Endometrium (tissue), 2 donors: ENCODE results near the gene PGP.

ENCODE experiments used
- FAIRE-seq: peaks from 2 replicates; lab custom pipeline; 2012; peaks lifted over from hg19 to GRCh38; lab: Jason Lieb, UNC
- donor health status: control.
- donor health status: control.

The PGP gene

DNA sequence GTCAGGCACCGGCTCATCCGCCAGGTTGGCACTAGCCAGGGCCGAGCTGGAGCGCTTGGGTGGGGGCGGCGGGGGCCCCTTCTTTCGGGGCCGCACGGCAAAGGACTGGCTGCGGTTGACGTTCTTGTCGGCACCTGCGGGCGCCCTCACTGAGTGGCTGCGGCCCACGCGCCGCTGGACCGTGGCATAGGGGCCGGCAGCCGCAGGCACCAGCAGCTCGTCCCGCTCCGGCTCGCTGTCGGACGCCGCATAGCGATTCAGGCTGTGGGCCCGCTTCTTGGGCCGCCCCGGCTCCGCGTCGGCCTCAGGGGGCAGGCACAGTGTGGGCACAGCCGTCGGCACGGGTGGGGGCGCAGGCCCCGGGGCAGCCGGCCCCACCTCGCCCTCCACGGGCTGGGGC is 34.2 kb downstream of the PGP start:
- FAIRE-seq: no peak

DNA sequence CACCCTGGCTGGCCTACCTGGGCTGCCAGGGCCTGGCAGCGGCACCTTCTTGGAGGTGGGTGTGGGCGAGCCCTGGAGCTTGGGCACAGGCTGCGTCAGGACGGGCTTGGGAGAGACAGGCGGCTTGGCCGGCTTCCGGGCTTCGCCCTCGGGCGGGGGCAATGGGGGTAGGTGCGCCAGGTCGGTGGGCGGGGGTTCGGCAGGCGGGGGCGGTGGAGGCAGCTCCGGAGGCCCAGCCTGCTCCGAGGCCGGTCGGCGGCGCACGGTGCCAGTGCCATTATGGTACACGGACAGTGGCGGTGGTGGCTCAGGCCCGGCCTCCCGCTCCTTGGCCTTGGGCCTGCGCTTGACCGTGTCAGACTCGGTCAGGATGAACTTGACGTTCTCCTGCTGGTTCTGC is 35.1 kb downstream of the PGP start:
- FAIRE-seq: no peak

DNA sequence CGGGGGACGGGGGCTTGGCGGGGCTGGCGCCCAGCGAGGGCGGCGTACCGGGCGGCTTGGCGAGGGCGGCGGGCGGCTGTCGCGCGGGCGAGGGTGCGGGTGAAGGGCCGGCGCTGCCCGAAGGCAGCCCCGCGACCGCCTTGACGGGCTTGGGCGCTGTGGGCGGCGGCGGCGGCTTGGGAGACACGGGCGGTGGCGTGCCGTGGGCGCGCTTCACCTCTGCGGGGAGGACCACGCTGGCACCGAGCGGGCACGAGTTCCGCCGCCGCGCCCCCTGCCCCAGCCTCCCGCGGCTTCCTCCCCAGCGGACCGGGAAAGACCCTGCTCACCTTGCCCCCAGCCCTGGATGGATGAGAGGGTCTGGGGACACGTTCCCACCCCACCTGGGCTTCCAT is 35.5 kb downstream of the PGP start:
- FAIRE-seq: no peak

DNA sequence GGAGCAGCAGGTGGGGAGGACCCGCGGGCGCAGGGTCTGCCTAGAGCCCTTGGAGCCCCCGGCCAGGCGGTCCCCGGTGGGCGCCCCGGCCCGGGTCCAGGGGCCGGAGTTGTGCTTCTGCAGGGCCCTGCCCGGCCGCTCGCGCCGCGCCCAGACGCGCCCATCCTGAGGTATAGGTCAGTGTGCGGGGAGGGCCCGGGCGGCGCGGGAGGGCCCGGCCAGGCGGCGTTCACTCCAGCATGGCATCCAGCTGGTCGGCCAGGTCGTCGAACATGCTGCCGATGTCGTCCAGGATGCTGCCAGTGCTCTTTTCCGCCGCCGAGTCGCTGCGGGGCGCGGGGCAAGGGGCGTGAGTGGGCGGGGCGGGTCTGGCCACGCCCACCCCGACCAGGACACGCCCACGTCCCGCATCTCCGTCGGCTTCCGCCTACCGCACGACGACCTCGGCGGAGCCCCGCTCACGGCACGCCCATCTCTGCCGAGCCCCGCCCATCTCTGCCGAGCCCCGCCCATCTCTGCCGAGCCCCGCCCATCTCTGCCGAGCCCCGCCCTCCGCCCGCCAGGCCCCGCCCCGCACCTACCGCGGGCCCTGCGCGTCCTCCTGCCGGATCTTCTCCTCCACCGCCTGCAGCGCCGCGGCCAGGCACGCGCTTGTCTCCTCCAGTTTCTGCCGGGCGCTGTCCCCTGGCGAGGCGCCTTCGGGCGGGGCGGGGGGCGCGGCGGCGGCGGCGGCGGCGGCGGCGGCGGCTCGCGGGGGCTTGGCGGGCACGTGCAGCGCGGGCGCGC is 36.1 kb downstream of the PGP start:
- no peak for FAIRE-seq

DNA sequence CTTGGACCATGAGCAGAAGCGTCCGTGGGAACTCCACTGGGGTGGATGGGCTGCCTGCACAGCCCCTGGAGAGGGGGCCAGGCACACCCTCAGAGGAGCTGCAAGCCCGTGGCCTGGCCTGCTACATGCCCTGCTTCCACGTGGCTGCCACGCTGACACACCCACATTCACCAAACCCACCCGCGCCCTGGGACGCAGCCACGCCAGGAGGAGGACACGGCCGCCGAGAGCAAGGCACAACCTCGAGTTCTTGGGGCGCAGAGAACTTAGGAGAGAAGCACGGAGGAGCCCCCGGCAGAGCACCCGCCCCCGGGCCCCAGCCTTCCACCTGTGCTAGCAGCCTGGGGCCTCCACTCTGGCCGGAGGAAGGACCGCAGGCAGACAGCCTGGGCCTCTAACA is 37.1 kb downstream of the PGP start:
- FAIRE-seq: no peak

DNA sequence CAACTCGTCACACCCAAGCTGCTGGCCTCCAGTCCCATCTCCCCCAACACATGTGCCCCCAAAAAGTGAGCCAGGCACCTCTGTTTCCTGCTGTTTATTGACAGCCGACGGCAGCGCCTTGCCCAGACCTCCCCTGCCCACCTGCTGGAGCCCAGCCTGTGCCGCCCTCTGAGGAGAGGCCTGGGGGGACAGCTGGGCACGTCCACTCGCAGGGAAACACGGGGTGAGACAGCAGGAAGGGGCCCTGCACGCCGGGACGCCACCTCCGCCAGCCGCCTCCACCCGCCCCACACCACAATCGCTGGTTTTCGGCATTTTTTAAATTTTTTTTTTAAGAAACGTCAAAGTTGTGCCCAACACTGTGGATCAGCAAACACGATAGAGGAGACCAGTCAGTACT is 37.5 kb downstream of the PGP start:
- FAIRE-seq: no peak

DNA sequence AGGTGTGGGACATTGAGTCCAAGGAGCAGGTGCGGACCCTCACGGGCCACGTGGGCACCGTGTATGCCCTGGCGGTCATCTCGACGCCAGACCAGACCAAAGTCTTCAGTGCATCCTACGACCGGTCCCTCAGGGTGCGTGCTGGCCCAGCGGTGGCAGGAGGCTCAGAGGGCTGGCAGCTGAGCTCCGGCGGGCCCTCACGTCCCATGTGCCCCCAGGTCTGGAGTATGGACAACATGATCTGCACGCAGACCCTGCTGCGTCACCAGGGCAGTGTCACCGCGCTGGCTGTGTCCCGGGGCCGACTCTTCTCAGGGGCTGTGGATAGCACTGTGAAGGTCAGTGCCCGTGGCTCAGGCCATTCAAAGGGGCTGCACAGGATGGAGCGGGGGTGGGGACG is 38.6 kb downstream of the PGP start:
- FAIRE-seq: no peak

DNA sequence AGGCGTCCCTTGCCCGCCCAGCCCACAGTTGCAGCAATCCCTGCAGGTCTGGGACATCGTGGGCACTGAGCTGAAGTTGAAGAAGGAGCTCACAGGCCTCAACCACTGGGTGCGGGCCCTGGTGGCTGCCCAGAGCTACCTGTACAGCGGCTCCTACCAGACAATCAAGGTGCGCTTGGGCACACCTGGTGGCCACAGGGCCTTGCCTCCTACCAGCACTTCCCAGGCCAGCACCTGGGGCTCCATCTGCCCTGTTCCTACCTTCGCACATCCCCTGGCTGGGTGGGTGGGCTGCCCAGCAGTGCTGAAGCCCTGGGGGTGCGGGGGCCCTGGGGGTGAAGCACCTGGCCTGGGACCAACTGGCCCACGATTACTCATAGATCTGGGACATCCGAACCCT is 39.2 kb downstream of the PGP start:
- FAIRE-seq: no peak

DNA sequence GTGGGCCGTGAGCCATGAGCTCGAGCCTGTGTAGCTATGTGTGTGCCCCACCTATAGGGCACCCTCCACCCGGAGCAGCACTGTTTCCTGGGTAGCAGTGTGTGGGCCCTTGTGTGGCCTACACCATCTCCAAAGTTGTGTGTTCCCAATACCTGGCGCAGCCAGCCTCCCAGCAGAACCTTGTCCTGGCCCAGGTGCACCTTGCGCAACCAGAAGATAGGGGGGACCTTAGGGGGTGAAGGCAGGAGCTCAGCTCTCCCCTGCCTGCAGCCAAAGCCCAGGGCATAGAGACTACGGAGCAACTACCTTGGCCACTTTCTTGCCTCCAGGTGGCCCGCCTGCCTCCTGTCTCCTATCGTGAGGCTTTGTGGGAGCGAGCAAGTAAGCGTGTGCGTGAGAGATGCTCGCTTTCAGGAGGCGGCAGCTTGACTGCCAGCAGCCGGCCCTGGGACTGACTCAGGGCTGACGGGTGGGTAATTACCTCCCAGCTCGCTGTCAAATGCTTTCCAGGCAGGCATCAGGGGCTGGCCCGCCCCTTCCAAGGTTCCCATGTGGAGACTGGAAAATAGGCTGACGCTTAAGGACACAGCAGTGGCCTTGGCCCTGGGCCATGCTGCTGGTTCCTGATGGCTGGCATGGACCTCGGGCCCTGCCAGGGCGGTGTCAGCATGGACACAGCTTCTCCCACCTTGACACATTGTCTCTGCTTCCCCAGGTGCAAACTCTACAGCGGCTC is 40.1 kb downstream of the PGP start:
- FAIRE-seq: no peak

DNA sequence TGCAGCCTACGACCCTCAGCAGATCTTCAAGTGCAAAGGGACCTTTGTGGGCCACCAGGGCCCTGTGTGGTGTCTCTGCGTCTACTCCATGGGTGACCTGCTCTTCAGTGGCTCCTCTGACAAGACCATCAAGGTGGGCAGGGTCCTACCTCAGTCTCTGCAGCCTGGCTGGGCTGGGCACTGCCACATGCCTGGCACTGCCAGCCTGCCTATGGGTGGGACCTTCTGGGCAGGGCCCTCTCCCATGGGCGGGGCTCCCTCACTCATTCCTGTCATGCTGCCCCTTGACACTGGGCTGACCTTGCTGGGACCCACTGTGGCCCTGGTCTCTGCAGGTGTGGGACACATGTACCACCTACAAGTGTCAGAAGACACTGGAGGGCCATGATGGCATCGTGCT is 40.7 kb downstream of the PGP start:
- FAIRE-seq: no peak

DNA sequence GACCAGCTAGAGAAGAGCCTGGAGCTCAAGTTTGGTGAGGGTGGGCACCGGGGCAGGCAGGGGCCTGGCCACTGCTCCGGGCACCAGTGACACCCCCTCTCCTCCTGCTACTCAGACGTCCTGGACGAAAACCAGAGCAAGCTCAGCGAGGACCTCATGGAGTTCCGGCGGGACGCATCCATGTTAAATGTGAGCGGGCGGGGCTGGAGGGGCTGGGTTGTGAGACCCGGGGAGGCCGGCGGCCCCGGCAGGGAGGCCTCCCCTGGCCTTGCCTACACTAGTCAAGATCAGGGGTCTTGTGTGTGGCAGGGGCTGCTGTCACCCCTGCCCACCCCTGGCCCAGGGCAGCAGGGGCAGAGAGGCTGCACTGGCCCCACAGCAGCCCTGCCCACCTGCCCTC is 41.3 kb downstream of the PGP start:
- no peak for FAIRE-seq

DNA sequence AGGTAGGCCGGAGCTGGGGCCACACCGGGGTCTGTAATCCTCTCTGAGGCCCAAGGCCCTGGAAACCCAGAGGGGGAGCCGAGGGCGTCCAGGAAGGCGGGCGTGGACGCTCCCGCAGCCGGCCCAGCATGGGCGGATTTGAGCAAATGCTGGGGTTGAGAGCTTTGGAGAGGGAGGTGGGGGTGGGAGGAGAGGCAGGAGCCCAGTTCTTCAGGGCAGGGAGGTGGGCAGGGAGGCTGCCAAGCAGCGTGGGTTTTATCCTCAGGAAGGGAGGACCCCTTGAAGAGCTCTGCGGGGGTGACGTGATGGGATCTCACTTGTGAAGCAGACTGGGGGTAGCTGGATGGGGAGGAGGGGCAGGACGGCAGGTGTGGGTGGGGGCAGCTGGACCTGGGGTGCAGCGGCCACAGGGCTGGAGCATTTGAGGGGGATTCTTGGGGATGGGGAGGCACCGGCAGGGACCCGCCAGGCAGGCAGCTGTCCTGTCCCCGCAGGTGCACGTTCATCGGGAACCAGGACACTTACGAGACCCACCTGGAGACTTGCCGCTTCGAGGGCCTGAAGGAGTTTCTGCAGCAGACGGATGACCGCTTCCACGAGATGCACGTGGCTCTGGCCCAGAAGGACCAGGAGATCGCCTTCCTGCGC is 41.8 kb downstream of the PGP start:
- FAIRE-seq: no peak

DNA sequence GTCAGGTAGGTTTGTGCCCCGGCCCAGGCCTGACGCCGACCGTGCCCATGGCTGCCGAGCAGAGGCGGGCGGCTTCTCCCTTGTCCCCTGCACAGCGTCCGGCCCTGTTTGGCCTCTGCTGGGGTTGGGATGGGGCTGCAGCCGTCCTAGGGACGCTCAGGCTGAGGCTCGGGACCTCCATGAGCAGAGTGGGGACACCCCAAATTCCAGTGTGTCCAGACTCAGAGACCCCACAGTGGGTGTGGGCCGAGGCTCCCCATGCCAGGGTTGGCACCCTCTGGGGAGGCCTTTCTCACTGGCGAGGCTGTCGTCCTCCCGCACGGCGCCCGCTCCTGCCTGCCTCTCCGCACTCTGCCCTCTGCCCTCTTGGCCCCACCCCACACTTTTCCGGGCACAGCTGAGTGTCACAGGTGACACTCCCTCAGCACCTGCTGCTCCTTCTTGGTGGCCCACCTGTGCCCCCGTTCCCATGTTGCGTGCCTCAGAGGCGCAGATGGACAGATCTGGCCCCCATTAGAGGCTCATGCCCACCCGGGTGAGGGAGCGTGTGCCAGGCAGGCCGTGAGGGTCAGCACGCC is 43.0 kb downstream of the PGP start:
- no peak for FAIRE-seq

DNA sequence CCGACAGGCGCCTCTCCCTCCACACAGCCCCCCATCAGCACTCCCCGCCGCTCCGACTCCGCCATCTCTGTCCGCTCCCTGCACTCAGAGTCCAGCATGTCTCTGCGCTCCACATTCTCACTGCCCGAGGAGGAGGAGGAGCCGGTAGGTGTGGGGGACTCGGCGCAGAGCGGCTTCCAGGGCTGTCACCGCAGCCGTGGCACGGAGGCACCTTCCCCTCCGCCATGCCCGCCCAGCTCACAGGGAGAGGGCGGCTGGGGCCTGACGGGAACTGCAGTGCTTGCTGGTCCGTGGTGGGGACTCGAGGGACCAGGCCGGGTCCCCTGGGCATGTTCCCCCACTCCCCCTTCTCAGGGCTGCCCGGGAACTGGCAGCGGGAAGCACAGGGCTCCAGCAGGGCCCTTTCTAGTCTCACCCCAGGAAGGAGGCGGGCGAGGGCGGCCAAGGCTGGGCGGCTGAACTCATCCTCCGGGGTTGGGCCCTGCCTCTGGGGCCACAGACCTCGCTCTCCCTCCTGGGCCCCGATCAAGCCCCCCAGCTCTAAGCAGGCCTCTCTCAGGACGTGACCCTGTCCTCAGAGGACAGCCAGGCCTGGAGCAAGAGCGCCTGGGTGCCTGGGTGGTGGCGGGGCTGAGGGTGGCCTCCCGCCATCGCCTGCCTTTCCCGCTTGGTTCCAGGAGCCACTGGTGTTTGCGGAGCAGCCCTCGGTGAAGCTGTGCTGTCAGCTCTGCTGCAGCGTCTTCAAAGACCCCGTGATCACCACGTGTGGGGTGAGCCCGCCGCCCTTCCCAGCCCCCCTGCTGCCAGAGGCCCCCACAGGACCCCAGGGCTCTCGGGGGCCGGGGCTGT is 43.8 kb downstream of the PGP start:
- FAIRE-seq: no peak

DNA sequence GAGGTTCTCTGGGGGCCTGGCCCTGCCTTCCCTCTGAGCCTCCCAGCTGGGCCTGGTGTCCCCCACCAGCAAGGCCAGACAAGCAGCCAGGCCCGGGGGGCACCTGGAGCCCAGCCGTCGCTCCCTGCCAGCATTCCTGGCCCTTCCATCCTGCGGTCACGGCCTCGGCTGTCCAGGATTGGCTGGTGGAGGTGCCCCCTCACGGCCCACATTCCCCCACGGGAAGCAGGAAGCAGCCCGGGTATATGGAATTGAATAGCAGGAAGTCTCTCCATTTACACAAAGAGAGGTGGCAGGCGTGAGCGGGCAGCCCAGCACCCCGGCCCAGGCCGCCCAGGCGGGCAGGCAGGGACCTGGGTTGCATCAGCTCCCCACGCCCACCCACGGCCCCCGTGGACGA is 44.6 kb downstream of the PGP start:
- FAIRE-seq: no peak

DNA sequence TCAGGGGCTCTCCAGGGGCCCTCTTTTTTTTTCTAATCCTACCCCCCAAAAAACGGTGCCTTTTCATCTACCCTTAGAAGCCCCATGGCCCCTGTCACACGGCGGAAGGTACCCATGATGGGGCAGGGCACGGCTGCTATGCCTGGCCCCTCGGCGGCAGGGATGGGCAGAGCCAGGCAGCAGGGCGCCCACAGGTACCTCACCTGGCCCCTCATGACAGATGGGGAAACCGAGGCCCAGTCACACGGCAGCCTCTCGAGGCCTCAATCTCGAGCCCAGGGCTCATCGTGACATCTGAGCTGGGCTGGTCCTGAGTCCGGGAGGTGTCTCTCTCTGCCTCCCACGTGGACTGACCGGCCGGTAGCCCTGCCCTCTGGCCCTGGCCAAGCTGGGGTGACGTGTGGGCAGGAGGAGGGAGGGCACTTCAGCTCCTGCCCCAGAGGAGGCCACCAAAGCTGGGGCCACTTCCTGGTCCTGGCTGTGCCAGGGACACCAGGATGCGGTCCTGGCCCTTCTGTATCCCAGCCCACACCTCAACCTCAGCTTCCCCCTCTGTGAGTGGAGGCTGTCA is 47.5 kb downstream of the PGP start:
- FAIRE-seq: no peak

DNA sequence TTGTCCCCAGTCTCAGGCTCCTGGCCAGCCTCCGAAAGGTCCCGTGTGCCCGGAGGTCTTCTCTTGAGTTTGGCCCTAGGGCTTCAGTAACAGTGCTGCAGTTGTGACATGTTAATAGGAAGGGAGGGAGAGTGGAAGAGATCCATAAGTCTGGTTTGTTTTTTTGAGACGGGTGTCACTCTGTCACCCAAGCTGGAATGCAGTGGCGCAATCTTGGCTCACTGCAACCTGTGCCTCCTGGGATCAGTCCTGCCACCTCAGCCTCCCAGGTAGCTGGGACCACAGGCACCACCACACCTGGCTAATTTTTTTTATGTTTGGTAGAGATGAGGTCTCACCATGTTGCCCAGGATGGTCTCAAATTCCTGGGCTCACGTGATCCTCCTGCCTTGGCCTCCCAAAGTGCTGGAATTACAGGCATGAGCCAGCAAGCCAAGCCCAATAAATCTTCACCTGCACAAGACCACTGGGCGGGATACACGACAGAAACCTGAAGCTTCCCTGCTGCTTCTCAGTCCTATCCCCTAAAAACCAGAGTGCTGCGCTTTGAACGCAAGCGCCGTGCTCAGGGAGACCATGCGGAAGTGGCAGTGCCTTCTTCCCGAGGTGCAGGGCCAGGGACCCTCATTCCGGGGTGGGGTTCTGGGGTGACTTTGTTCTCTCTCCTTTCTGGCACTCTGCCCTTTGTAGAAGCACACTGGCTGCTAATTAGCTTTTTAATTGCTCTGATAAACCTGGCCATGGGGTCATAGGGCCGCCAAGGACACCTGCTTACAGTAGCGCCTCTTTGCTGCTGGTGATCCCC is 48.2 kb downstream of the PGP start:
- FAIRE-seq: no peak

DNA sequence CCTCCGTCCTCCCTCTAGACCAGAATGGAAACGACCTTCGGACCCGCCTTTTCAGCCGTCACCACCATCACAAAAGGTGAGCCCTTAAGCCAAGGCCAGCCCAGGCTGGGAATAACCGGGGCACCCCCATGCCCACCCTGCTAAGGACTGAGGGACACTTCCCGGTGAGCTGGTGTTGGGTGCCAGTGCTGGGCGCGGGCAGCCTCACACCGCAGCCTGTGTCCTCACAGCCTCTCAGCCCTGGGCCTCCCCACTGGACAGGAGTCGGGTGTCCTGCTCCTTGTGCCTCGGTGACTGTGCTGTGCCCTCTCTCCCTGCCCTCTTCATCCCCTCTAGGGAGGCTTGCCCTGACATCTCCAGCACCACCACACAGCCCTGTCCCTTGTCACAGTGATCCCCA is 48.8 kb downstream of the PGP start:
- FAIRE-seq: no peak

DNA sequence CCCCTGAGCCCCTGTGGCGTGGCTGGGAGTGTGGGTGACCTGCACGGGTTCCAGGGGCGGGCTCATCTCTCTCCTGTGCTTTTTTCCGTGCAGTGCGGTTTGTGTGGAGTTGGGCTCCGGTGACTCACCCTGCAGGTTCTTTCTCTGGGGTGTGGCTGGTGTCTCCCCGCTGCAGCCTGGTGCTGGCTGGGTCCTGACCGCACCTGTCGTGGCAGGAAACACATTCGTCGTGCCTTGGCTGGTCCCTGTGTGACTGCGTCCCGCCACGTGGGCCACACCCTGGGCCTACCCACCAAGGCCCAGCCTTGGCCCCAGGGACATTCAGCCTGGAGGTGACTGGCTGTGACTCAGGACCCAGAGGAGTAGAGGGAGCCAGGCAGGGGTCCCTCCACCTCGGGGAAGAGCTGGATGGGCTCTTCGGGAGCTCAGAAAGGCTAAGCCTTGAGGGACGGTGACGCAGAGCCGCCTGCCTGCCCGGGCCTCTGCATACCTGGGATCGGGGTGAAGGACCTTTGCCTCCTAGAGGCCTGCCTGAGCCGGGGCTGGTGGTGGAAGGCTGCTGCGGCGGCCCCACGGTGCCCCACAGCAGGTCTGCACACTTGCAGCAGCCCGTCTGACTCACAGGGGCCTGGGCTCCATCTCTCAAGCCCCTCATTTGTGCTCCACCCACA is 51.3 kb downstream of the PGP start:
- no peak for FAIRE-seq

DNA sequence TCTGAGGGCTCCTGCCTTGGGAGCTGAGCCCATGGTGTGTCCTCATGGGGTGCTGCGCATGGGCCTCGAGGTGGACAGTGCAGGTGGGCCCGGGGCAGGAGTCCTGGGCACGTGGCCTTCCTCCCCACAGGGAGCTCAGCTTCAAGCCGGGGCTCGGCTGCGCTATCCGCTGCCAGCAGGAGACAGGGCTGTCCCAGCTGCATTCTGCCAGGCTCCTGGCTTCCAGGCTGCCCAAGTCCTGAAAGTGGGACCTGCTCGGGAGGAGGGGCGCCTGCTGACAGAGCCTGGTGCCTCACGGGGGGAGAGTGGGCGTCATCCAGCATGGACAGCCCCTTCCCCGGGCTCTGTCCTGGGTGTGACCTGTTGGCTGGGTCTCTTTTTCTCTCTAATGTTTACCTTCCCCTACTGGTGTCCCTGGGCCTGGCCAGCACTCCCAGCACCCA is 51.9 kb downstream of the PGP start:
- FAIRE-seq: no peak
